ENCODE results near the gene PMPCA. TPM values are rescaled to one million over a fixed set of nuclear protein-coding genes. Genes with fewer than 3 reads are reported as not detected.

The PMPCA gene
- total RNA-seq, 1 donor, result 36.7 TPM

DNA sequence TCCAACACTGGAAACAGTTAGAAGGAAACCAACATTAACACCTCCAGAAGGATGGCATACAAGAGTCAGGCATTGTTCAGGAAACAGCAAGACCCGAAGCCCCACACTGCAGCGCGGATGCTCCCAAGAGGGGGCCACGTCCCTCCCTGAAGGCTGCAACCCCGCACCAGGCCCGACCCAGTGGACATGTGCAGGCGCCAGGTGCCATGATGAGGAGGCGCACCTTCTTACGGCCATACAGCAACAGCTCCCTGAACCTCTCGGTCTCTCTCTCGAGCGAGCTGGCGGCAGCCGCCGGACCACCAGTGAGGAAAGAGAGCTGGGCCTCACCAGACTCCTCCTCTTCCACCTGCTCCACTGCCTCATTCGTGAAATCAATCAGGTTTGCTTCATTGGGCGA is 52.2 kb downstream of the PMPCA start:
- TF ChIP-seq CTCF (IDR thresholded peaks at IDR 0.05; ENCODE audit: insufficient read depth, low read length), result no peak
- no peak overlapping the region for H3K4me3 ChIP-seq (ENCODE audit: low read depth, low read length)
- DNase-seq (ENCODE audit: low read depth), result no peak

- no peak for TF ChIP-seq CTCF (IDR thresholded peaks at IDR 0.05; ENCODE audit: insufficient read depth, low read length)
- no peak for DNase-seq (ENCODE audit: low read depth)
- H3K4me3 ChIP-seq (ENCODE audit: low read depth, low read length), result no peak overlapping the region
These were observed 53.1 kb downstream of the PMPCA start for GRCh38 chr9:136463578-136463977.

GRCh38 chr9:136464241-136464640 is 53.8 kb downstream of the PMPCA start:
- TF ChIP-seq CTCF (IDR thresholded peaks at IDR 0.05; ENCODE audit: insufficient read depth, low read length), result no peak
- H3K4me3 ChIP-seq (ENCODE audit: low read depth, low read length), result no peak overlapping the region
- DNase-seq (ENCODE audit: low read depth), result no peak

DNA sequence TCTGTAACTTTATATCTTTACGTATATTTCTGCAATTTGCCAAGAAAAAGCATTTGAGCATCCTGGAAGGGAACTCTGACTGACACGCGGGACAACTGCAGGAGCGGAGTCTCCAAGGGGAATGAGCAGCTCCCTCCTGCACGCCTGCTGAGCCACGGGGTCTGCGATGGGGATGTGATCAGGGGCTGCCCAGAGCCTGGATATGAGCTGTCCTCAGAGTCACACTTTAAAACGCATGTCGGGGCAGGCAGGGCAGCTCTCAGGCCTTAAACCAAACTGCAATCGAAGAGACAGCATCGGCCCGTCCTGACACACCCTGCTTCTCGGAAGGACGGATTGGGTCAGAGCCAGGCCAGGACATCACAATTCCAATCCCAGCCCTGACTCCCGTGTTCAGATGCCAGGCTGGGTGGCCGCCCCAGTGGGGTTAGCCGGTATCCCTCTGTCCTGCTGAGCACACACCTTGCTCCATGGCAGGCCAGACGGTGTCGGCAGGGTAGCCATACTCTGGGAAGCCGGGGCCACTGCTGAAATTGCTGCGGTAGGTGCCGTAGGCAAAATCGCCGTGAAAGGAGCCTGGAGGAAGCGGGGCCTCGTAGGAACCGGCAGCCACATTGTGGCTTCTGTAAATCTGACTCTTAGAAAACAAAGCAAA is 55.2 kb downstream of the PMPCA start:
- TF ChIP-seq CTCF (IDR thresholded peaks at IDR 0.05; ENCODE audit: insufficient read depth, low read length), result no peak
- no peak overlapping the region for H3K4me3 ChIP-seq (ENCODE audit: low read depth, low read length)
- no peak for DNase-seq (ENCODE audit: low read depth)

DNA sequence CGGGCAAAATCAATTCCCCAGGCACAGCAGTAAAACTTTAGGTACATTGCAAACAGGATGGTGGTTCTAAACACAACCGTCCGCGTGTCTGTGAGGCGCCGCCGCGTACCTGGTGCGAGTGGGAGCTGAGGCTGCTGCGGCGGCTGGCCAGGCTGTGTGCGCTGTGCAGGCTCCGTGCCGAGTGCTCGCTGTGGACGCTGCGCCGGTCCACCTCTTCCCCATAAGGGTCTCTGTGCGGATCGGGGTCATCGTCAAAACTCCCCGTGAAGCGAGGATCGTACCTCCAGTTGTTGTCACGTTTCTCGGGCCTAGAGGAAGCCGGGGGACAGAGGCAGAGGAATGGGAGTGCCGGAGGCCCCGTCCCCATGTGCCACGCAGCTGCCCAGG is 55.7 kb downstream of the PMPCA start:
- no peak for TF ChIP-seq CTCF (IDR thresholded peaks at IDR 0.05; ENCODE audit: insufficient read depth, low read length)
- DNase-seq (ENCODE audit: low read depth), result no peak
- no peak overlapping the region for H3K4me3 ChIP-seq (ENCODE audit: low read depth, low read length)

DNA sequence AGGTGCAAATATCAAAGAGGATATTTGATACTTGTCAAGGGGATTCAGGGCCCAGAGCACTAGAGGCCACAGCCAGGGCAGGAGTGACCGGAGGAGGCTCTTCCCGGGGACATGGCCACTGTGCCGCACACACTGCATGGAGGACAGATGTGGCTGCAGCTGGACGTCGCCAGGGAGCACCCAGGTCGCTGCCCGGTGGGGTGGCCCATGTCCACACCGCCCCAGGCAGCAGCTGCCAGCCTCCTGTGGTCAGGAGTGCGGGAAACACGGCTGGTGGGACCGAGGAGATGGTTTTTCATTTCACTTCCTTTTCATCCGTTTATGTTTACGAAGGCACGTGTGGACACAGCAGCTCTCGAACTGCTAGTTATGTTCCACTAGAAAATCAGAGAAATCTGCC is 57.3 kb downstream of the PMPCA start:
- DNase-seq (ENCODE audit: low read depth), result no peak
- no peak for TF ChIP-seq CTCF (IDR thresholded peaks at IDR 0.05; ENCODE audit: insufficient read depth, low read length)
- H3K4me3 ChIP-seq (ENCODE audit: low read depth, low read length), result no peak overlapping the region

DNA sequence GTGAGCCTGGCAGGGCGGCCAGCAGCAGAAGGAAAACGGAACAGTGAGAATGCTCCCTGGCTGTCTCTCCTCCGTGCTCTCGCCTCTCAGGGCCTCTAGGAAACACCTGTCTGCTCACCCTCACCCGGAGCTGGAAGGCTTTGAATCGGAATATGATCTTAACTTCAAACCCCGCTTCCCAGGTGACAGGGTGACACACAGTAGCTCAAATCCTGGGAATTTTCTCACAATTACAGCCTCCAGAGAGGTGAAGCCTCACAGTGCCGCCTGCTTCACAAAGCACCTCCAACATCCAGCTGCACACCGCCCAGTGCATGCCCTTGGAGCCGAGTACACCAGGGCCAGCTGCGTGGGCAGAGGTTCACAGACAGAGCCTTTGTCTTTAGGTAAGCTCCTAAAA is 59.9 kb downstream of the PMPCA start:
- no peak overlapping the region for H3K4me3 ChIP-seq (ENCODE audit: low read depth, low read length)
- no peak for TF ChIP-seq CTCF (IDR thresholded peaks at IDR 0.05; ENCODE audit: insufficient read depth, low read length)

More for the DNA sequence above, 59.9 kb downstream of the PMPCA start:
- no peak for DNase-seq (ENCODE audit: low read depth)
